ENCODE results near the gene RGS10. TPM values are rescaled to one million over a fixed set of nuclear protein-coding genes. Genes with fewer than 3 reads are reported as not detected.

Gene RGS10
- total and polyA plus RNA-seq, 2 of the 8 experiments (the other 6 are each of a cell fraction or from before 2014, with no cell fraction given): 5.5 to 13.1 TPM

- no peak for TF ChIP-seq SUZ12 (IDR thresholded peaks at IDR 0.05; ENCODE audit: low read length)
- no peak for TF ChIP-seq BRCA1 (IDR thresholded peaks at IDR 0.05; ENCODE audit: low read depth, low read length)
Observed at GRCh38 chr10:119537953-119538630, 4.4 kb downstream of the RGS10 start (continued).

Measured in H1 (cell line).